ENCODE measurements around the gene PTPN14.

DNA sequence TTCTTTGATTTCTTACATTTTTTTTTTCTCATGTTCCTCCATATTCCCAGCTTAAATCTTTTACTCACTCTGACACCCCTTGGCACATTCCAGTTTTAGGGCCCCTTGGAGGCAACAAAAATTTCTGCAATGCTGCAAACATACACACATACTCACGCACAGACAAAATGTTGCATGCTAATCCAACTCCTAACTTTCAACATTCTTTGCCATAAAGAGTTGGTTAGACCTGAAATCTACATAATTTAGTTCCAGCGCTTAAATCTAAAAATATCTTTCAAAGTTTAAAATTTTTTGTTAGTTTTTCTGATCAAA, 103.9 kb downstream of the PTPN14 start:
- TF ChIP-seq, protein P1, sequence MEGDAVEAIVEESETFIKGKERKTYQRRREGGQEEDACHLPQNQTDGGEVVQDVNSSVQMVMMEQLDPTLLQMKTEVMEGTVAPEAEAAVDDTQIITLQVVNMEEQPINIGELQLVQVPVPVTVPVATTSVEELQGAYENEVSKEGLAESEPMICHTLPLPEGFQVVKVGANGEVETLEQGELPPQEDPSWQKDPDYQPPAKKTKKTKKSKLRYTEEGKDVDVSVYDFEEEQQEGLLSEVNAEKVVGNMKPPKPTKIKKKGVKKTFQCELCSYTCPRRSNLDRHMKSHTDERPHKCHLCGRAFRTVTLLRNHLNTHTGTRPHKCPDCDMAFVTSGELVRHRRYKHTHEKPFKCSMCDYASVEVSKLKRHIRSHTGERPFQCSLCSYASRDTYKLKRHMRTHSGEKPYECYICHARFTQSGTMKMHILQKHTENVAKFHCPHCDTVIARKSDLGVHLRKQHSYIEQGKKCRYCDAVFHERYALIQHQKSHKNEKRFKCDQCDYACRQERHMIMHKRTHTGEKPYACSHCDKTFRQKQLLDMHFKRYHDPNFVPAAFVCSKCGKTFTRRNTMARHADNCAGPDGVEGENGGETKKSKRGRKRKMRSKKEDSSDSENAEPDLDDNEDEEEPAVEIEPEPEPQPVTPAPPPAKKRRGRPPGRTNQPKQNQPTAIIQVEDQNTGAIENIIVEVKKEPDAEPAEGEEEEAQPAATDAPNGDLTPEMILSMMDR (IDR thresholded peaks at IDR 0.05; ENCODE audit: low read length): no peak
- TF ChIP-seq EZH2phosphoT487 (IDR thresholded peaks at IDR 0.05; ENCODE audit: low read length): no peak
- TF ChIP-seq EZH2 (optimal IDR thresholded peaks at IDR 0.05; ENCODE audit: low read depth, low read length): no peak
